Measurements from ENCODE around the gene HCAR2.

- TF ChIP-seq CTCF (IDR thresholded peaks at IDR 0.05) (no peak), POLR2A (IDR thresholded peaks at IDR 0.05) (no peak)
These were observed 46.9 kb downstream of the HCAR2 start for GRCh38 chr12:122656298-122656697.
